ENCODE data around the gene DPH6.

The DPH6 gene

DNA sequence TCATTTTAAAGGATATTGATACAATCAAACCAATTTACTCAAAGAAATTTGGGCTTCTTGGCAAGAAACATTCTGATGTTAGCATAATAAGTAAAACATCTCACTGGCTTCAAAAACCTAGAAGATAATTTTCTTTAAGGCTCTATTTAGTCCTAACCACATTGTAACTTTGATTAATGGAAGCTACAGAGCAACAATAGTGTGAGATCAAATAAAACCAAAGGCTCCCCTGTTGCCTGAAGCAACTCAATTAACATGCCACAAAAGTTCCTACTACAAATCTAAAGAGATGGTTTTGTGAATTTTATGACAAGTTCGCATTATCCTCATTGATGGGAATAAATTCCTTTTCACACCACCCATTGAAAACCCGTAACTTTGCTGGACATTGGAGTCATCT is 5.9 kb downstream of the DPH6 start:
- peak; percentile 20 for DNase-seq

DNA sequence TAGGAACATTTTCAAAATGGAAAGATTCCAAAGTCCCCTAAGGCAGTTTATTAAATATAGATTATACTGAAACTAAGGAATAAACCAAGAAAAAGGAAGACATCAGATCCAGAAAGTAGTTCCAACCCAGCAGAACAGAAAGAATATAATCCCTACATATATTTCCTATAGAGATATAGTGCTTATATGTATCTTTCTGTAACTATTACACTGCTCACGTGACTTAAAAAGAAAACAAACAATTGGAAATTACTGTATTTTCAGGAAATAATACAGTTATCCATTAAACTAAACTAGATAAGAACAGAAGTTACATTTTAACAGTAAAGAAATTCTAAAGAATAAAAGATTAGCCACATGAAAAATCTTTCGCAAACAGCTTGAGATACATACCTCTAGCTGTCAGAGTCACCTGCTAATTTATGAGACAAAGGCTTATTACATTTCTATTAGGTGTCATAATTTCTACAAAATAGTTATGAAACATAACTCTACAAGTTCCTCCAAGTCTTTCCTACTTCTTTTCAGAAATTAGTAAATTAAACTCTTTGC is 10.5 kb downstream of the DPH6 start:
- no peak for DNase-seq

GRCh38 chr15:35533130-35534110 is 12.5 kb downstream of the DPH6 start:
- peak; percentile 90 for DNase-seq

DNA sequence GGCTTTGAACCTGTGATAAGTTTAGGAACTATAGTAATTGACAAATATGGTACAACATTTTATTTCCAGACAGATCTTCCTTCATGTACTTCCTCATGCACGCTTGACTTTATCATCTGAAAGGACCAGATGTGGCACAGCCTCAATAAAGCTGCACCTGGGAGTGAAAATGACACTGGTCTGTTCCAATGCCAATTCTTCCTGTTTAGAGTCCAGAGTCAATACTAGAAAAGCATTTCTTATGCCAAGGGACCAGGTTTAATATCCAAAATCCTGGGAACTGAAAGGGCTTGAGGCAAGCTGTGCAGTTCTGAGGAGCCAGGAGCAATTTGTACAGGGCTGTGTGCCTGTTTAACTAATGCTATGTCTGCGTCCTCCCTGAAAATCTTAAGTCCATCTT is 15.3 kb downstream of the DPH6 start:
- DNase-seq = no peak

DNA sequence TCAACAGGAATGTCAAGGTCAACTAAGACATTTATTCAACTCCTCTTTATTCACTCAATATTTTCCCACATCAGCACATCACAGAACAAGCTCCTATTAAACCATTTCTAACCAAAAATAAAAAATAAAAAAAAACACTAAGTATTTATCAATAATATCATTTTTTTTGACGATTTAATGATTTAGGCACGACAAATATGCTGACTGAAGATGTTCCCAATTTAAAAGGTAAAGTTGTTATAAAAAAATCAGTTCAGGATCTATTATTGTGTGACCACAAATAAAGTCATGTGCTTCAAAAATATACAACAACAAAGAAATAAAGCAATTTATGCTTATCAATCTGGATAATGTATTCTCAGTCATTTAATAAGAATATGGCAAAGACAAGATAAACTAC is 16.2 kb downstream of the DPH6 start:
- DNase-seq = no peak

- DNase-seq = no peak
Observed at GRCh38 chr15:35522061-35522460, 23.9 kb downstream of the DPH6 start.

- peak; percentile 73 for DNase-seq
Observed at GRCh38 chr15:35519541-35520149, 26.3 kb downstream of the DPH6 start.

DNA sequence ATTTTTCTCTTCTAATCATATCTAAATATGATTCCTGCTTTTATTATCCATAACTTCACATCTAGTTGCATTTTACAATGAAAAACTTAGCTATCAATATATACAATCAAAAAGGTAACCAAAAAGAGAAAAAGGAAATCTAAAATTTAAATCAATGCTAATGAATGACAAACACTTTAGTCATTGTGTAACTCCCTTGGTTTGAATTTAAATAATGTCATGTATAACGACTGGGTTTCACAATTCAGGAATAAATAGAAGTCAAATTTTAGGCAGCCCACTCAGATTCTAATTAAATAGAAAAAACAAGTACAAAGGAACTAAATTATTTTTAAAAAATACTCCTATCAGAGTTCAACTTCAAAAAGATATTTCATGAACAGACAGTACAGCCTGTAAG is 26.9 kb downstream of the DPH6 start:
- DNase-seq = no peak

DNA sequence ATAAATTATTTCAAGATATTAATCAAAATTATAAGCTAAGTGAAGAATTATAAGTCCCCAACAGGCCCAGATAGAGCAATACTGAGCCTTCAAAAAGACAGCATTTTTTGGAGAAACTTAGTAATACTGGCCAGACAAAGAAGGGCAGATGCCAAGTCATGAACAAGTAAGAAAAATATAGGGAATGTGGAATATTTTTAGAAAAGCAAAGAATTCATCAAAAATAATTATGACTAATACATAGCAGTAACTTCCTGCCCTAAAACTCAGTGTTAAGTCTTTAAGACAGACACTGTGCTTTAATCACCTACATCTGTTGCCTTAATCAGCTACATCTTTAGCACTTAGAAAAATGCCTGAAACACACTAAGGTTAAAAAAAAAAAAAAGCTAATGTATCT is 31.2 kb downstream of the DPH6 start:
- DNase-seq = peak; percentile 87

DNA sequence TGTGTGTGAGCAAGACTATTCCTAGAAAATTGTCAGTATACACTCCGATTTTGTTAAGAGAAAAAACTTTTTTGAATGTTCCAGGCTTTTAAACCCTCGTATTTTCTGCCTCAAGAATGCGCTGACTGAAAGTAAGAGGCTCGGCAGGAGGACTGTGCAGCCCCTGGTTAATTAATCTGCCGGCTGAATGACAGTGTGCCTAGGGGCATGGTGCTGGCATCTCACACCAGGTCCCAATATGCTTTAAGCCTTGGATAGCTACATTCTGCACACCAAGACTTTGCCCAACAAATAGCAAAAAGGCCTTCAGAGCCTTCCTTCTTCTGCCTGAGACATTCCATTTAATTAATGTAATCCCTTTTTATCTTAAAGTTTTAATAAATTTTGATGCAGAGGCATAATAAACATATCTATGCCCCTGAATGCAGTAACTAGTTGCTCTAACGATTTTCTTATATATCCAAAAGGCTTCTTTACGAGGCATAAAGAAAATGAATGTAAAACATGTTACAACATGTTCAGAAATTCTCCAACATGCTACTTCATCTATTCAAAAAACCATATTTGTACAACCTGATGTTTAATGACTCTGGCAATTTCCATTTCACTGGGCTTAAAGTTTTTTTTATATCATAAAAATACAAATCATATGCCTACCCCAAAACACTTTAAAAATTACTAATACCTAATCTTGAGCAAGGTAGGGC is 37.9 kb downstream of the DPH6 start:
- DNase-seq = no peak

- no peak for DNase-seq
Observed at GRCh38 chr15:35506272-35506870, 39.6 kb downstream of the DPH6 start.

DNA sequence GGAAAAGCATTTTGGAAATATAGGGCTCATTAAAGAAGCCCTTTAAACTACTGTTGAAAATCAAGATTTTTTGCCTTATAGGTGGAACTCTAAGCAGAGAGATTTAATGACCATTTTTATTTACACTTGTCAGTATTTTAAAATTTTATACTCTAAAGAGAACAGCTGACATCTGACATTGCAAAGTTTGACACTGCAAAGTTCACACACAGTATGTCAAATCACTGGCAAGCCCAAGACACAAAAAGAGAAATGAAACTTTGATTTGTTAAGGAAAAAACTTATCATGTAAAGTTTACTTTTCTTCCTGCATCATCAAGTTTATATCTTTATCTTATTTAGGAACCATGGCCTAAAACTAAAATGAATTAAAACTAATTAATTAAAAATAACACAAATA is 40.2 kb downstream of the DPH6 start:
- DNase-seq = no peak

GRCh38 chr15:35505141-35505540 is 40.8 kb downstream of the DPH6 start:
- DNase-seq = peak; percentile 17

DNA sequence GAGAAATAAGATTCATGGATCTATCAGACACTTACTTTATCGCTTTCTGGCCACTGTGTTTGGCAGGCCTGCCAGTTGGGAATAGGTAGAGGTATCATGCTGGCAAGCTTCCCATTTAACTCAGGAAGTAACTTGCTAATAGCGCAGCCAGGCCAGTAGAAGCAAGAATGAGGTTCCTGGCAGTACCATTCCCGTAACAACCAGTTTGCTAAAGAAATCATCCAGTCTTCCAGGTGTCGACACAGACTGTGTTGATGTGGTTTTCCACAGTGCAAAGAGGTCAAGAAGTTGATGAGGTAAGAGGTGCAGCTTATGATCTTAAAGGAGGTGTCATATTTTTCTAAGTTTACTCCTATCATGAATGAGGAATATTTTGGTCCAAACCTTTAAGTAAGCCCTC is 46.2 kb downstream of the DPH6 start:
- DNase-seq = no peak

DNA sequence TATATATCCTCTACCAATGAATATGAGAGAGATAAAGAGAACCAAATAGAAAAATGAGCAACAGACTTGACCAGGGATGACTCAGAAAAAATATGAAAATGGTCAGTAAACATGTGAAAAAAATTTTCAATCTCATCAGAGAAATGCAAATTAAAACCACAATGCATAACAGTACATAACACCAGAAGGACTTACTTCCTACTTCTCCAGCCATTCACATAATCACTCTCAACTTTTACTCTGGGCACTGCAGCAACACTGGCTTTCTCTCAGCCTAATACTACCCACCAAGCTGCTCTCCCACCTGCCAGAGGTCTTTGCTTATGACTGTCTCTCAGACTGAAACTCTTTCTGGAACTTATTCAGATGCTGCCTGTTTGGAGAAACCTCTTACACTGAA is 49.4 kb downstream of the DPH6 start:
- no peak for DNase-seq

DNA sequence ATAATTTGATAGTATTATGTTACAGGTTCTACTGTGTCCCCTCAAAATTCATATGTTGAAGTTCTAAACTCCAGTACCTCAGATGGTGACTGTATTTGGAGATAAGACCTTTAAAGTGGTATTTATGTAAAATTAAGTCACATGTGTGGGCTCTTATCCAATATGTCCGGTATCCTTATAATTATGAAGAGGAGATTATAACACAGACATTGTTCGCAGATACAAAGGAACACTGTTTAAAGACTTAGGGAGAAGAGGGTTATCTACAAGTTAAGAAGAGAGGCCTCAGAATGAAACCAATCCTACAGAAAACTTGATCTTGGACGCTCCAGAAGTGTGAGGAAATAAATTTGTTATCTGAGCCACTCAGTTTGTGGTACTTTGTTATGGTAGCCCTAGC is 50.9 kb downstream of the DPH6 start:
- DNase-seq = no peak

- DNase-seq = no peak
Observed at GRCh38 chr15:35491999-35492398, 54.0 kb downstream of the DPH6 start.

DNA sequence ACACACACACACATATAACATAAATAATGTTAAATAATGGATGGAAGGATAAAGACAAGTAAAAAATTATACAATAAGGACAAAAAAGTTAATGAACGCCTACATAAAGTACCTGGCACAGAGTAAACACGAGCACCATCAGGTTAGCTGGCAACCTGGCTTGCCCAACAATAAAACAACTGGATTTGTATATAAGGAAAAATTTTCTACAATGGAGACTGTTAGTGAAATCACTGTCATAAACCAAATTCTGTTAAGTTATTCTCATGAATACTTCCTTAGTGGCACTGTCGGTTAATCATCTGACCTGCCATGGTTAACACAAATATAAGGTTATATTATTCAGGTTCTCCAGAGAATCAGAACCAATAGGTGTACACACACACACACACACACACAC is 54.8 kb downstream of the DPH6 start:
- no peak for DNase-seq

DNA sequence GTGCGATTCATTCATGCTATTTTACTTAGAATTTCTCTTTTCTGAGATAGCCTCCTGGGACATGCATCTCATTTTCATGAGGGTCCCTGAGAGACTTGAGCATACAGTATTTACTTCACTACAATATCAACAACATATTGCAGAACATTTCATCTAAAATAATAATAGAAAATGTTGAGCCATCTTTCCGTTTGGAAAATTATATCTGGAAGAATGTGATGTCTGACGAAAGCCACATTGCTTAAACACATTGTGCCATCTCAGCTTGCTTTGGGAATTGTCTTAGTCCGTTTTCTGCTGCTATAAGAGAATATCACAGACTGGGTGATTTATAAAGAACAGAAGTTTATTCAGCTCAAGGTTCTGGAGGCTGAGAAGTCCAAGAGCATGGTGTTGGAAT is 55.5 kb downstream of the DPH6 start:
- DNase-seq = no peak

DNA sequence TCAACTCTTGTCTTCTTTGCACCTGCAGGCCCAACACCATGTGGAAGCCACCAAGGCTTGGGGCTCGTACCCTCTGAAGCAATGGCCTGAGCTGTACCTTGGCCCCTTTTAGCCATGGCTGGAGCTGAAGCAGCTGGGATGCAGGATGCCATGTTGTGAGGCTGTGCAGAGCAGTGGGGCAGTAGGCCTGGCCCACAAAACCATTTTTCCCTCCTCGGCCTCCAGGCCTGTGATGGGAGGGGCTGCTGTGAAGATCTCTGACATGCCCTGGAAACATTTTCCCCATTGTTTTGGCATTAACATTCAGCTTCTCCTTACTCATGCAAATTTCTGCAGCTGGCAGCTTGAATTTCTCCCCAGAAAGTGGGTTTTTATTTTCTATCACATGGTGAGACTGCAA is 58.5 kb downstream of the DPH6 start:
- DNase-seq = no peak

GRCh38 chr15:35486296-35486695 is 59.7 kb downstream of the DPH6 start:
- DNase-seq = no peak

DNA sequence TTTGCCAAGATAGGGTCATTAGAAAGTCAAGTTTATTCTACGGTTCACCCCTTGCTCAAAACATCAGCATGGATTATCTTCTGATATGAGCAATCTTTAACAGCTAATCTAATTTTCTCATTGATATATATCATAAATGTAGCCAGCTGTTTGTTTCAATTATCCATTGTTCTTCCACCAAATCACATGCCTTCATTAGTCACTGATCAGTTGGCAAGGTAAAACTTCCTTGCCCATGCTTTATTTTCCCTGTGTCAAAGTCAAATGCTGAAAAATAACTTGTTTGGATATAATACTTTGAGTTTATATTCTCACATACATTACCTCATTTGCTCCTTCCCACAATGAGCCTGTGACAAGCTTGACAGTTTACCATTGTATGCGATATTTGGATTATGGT is 60.6 kb downstream of the DPH6 start:
- DNase-seq = no peak
